ENCODE data around the gene PCLAF. TPM values are rescaled to one million over a fixed set of nuclear protein-coding genes. Genes with fewer than 3 reads are reported as not detected.
"Not testable (repeated sequence)": the region's sequence is repeated elsewhere in the genome, so short reads cannot be mapped to it uniquely, and the experiment has no call there.

PCLAF gene, protein sequence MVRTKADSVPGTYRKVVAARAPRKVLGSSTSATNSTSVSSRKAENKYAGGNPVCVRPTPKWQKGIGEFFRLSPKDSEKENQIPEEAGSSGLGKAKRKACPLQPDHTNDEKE
- total RNA-seq, result 1.8 TPM

DNA sequence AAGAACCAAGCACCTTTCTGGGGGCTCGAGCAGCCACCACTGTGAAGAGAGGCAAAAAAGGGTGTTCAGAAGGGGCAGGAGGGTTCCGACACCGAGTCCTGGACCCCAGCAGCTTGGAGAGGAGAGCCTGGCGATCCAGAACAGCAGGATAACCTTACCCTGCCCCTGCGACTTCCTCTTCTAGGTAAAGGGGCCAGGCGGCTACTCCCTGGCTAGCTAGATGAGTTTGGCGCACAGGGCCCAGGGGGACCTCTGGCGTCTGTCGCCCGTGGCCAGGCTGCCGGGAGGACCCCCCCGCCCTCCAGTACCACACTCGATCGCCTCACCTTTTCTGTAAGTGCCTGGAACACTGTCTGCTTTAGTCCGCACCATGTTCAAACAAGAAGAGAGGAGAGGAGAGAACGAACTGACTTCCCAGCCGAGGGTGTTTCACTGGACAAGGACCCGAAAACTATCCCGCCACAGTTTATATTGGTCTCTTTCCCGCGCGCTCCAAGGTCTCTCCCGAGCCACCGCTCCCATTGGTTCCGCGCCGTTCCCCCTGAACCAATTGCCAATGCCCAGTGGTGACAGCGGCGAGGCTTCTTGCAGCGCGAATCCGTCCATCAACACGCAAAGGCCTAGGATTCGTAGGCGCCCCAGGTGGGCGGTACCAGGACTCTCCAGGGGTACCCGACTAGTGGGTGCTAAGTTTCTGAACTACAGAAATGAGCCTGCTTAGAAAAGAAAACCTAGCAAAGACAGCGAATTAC lies at the start of gene PCLAF:
Gene PCLAF (minus strand): TSS at position 442 of the 752 bp plus-strand sequence. CDS start 70 bp downstream, at position 372.
- peak; percentile 94 for DNase-seq (ENCODE audit: low spot score)

DNA sequence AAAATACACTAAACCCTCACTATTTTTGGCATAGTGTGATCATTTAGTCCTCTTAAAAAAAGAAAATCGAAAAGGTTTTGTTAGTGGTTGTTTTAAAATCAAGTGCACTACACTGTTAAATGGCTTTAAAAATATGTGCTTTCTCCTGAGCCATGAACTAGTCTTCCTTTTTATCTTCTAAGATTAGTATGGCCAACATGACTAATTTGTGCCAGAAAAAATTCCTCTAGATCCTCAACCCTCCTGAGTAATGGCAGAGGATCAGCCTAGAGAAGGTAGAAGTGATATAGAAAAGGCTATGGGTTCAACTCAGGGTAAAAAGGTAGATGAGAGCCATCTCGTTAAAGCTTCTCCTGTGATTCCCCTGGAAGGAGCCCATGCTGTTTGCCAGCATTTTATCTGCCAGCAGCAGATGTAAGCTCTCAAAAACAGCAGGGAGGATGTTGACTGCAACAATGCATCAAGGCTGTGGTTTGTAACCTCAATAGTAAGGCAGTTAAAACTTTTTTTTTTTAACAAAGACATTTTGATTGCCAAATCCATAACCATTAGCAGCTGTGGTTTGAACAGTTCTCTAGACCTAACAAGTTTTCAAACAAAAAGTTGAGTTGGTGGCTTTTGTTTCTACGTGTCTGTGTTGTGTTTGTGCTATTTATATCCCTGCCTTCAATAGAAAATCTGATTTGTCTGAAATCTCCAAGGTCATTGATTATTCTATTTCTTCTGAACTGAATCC lies 48.9 kb upstream of the PCLAF start:
- no peak for DNase-seq (ENCODE audit: low spot score)

DNA sequence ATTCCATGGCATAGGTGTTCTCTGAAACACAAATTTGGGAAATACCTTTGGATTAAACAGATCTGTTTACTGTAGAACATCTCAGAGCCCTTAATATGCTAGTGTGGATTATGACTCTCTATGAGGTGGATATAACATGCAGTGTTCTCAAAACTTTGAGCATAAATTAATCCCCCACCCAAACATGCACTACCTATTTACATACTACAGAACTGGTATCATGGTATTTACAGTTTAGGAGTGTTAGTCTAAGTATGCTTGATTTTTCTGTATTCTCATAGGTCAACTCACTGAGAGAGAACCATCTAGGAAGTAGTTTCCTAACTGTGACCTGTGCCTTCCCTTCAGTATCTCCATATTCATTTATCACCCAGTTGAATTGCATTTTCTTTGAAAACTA lies 48.2 kb upstream of the PCLAF start:
- no peak for DNase-seq (ENCODE audit: low spot score)

DNA sequence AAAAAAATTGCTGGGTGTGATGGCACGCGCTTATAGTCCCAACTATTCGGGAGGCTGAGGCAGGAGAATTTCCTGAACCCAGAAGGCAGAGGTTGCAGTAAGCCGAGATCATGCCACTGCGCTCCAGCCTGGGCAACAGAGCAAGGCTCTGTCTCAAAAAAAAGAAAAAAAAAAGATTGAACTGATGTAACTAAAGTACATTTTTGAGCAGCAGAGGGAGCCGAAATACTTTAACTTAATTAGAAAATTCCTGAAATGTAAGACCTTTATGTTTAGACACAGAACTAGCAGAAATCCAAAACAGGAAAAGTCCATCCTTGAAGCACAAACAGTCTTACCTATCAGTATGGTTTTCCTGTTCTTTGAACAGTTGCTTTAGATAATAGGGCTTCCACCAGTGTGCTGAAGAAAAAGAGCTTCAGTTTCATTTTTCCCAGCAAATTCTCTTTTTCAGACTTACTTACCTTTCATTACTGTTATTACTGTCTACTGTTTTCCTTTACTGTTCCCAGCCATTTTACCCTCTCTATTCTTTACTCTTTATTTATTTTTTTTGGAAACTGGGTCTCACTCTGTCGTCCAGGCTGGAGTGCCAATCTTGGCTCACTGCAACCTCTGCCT lies 45.7 kb upstream of the PCLAF start:
- DNase-seq (ENCODE audit: low spot score), result no peak

DNA sequence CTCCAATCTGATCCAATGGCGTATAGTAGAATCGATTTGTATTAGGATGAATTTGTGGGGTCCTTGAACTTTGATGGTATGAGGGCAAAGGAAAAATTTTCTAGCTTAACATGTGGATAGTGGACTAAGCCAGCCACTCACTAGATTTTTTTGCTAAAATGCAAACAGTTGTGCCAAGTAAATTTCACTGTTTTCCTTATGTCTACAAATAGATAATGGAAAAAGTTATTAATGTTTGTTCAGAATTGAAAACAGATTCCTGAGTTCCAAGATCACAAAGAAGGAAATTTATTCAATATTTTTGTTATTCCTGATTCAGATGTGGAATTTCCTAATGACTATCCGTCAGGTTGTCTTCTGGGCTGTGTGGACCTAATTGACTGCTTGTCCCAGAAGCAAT lies 44.0 kb upstream of the PCLAF start:
- DNase-seq (ENCODE audit: low spot score), result no peak

DNA sequence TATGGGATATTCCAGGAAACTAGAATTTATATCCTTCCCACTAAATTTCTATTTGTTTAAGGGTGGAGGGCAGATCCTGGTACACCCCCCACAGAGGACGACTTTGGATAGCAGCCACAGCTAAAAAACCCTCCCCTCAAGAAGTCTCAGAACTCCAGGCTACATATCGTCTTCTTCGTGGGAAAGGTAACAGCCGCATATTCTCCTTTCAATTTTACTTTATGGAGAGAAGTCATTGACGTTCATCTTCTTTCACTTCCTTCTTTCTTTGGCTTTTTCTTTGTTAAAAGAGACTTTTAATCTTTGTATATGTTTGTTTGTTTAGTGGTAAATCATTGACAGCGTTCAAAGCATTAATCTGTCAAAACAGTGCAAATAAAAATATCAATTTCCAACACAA lies 42.7 kb upstream of the PCLAF start:
- no peak for DNase-seq (ENCODE audit: low spot score)

DNA sequence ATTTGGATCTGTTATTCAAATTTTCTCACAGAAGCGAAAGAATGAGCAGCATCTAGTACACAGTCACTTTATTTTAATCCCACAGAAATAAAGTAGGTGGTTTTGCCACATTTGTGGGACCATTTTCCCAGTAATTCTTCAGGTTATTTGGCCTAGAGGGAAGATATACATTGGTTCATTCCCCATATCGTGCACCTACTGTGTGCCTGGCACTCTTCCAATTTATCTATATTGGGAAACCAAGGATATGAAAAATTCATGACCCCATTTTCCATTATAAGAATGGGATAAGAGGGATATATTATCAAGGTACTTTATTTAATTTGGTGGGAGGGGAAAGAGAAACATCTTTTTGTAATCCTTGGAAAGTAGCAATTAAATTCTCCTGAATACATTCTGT lies 41.5 kb upstream of the PCLAF start:
- DNase-seq (ENCODE audit: low spot score), result no peak

DNA sequence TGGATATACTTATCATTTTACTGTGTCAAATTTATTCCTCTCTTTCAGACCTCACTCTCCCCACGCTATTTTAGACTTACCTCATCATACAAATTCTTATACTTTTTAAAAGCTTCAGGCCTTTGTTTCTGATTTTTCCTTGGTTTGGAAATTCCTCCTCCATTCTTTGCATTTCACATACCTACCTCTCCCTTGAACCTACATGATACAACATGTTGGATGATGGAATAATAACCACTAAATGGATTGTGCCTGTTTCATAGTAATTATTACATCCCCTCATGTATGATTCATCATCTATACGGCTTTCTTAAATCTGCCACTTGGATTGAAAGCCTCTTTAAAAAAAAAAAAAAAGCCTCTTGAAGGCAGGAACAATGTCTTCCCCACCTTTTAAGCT lies 31.0 kb upstream of the PCLAF start:
- DNase-seq (ENCODE audit: low spot score), result no peak

DNA sequence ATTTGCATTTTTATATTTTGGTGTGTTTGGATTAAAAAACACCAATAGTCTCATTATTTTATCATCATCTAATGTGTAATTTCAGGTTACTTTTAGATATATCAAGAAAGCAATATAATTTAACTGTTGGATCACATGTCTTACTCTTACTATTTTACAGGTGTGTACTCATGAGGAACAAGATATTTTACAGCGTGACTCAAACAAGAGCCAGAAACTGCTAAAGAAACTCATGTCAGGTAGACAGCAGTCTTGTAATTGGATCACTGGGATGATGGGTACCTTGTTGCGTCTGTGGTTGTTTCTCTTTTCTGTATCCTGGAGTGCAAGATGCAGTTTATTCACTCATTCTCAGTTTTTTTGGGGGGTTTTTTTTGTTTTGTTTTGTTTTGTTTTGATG lies 19.3 kb upstream of the PCLAF start:
- no peak for DNase-seq (ENCODE audit: low spot score)

DNA sequence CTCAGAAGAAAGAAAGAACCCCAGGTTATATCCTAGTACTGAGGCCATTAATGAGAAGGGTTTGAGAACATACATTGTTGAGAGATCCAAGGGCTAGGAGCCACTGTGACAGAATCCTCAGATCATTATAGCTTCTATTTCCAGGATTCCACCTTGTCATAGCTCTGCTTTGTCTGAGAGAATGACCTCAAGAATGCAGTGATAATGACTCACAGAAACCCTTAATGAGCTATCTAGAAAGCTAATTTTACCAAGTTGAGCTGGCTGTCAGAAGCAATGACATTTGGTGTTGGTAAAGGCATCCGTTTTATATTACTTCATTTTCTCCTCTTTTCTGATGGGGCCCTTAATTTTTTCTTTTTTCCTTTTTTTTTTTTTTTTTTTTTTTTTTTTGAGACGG lies 17.3 kb upstream of the PCLAF start:
- DNase-seq (ENCODE audit: low spot score), result no peak

DNA sequence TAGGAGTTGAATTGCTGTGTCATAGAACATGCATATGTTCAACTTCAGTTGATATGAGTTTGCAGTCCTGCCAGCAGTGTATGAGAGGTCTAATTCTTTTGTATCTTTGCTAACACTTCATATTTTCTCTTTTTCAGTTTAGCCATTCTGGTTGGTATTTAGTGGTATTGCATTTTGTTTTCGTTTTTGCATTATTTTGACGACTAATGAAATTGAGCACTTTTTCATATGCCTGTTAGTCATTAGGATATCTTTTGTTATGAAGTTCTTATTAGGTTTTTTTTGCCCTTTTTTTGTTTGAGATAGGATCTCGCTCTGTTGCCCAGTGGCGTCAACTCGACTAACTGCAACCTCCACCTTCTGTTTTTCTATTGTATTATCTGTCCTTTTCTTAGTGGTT lies 15.5 kb upstream of the PCLAF start:
- DNase-seq (ENCODE audit: low spot score), result no peak

DNA sequence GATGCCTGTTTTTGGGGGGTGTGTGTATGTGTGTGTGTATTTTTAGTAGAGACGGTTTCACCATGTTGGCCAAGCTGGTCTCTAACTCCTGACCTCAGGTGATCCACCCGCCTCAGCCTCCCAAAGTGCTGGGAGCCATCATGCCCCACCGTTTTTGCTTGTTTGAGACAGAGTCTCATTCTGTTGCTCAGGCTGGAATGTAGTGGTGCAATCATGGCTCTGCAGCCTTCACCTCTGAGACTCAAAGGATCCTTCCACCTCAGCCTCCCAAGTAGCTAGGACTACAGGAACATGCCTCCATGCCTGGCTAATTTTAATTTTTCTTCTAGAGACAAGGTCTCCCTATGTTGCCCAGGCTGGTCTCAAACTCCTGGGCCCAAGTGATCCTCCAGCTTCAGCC lies 11.2 kb upstream of the PCLAF start:
- DNase-seq (ENCODE audit: low spot score), result not testable (repeated sequence)

DNA sequence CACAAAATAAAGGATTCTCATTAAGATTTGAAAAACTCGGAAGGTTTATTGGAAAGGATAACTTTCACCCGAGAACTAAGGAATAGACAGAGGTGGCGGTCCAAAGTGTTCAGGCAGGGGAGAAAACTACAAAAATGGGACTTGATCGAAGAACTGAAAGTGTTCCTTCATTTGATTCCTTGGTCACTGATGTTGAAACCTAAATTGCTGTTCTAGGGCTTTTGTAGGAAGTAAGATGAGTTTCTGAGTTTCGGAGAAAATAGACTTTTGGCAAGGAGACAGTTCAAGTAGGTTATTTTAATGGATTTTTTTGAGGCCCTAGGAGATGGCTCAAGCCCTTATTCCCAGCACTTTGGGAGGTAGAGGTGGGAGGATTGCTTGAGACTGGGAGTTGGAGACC lies 7.8 kb upstream of the PCLAF start:
- DNase-seq (ENCODE audit: low spot score), result no peak

DNA sequence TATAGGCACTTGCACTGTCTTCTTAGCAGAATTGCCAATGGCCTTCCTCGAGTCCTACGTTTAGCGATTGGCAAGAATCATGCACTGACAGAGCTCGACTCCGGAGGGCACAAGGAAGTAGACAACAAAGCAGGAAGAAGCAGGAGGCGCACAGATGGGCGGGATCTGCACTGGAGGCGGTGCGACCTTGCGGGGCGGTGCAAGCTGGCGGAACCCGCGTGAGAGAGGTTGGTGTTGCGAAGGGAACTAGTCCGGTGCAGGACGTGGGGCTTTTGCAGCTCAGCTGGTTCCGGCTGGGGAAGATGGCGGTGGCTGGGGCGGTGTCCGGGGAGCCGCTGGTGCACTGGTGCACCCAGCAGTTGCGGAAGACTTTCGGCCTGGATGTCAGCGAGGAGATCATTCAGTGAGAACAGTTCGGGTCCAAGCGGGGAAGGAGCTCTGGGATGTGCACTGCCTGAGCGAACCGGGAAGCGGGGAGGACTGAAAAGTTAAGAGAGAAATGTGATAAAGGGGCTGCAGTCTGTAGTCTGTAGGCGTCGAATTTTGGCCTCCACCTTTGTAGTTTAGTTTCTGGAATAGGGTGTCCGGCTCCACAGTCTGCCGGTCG lies 6.4 kb upstream of the PCLAF start, which contains the start of gene TRIP4:
Gene TRIP4 (plus strand): TSS at position 275 of the 607 bp plus-strand sequence. CDS start 28 bp downstream, at position 303.
- DNase-seq (ENCODE audit: low spot score), result peak; percentile 97

DNA sequence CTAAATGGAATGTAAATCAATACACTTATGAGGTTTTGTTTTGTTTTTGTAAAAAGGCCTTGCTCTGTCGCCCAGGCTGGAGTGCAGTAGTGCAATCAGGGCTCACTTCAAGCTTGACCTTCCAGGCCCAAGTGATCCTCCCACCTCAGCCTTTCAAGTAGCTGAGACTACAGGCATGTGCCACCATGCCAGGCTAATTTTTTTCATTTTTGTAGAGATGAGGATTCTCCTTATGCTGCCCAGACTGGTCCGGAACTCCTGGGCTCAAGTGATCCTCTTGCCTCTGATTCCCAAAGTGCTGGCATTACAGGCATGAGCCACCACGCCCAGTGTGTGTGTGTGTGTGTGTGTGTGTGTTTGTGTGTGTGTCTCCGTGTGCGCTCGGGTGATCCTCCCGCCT lies 5.0 kb upstream of the PCLAF start:
- no peak for DNase-seq (ENCODE audit: low spot score)

DNA sequence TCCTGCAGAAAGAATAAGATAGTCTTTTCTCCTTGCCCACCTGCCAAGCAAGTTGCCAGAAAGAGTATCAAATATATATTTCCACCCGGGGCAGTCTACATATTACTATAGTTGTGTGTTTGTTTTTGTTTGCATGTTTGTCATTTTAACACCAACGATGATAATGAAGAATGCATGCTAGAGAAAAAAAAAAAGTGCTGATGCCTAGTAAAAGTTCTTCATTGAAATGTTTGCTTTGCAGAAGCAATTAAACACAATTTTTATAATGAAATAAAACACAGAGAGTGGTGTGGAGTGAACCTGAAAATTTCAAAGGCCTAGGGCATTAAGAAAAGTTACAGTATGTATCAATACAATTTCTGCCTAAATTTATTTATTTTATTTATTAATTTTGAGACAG lies 2.5 kb upstream of the PCLAF start:
- no peak for DNase-seq (ENCODE audit: low spot score)

DNA sequence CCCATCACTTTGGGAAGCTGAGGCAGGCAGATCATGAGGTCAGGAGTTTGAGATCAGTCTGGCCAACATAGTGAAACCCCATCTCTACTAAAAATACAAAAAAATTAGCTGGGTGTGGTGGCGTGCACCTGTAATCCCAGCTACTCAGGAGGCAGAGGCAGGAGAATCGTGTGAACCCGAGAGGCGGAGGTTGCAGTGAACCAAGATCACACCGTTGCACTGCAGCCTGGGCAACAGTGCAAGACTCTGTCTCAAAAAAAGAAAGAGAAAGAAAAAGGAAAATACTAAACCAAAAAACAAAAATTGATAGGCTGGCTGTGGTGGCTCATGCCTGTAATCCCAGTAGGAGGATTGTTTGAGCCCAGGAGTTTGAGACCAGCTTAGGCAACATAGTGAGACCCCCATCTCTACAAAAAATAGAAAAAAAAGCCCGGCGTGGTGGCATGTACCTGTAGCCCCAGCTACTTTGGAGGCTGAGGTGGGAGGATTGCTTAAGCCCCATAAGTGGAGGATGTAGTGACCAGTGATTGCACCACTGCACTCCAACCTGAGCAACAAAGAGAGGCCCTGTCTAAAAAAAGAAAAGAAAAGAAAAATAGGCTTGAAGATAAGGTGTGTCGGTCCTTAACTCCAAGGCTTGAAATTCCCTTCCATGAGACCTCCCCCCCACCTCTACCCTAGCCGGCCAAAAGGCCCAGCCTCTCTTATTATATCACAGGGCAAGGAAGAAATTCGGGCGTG lies 941 bp downstream of the PCLAF start:
- DNase-seq (ENCODE audit: low spot score), result not testable (repeated sequence)

DNA sequence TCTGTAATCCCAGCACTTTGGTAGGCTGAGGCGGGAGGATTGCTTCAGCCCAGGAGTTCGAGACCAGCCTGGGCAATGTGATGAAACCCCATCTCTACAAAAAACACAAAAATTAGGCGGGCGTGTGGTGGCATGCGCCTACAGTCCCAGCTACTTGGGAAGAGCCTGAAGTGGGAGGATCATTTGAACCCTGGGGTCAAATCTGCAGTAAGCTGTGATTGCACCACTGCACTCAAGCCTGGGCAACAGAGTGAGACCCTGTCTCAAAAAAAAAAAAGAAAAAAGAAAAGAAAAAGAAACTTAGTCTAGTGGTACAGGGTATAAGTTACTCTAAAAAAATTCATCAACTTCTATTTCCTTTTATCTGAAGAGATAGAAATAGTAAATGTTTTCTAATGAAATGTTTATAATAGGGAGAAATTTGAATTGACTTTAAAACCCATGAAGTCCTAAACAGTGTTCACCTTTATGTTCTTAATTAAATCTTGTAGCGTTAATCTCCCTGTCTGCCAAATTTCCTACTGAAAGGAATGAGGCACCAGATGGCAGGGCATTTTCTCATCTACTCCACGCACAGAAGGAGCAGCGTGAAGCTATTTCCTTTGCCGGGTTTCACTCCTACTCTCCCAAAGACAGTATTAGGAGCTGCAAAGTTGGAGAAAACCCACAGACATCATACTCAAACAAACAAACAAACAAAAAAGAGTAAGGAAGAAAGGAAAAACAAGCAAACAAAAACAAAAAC lies 1.9 kb downstream of the PCLAF start:
- no peak for DNase-seq (ENCODE audit: low spot score)

DNA sequence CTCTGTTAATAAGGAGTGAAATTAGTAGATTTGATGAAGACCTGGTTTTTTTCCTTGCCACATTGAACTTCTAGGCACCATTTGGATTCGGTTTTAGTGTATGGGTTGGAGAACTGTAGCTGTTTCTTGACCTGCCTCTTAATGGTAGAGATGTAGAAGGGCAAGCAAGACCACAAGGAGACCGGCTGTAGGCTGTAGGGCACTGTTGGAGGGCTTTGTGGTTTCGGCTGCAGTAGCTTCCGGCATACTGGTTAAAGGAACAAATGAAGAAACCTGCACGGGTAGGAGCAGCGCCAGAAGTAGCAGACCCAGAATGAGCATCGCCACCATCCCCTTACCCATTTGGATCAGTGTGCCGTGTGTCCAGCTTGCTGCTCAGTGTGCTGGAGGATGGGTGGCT lies 7.9 kb downstream of the PCLAF start:
- no peak for DNase-seq (ENCODE audit: low spot score)

DNA sequence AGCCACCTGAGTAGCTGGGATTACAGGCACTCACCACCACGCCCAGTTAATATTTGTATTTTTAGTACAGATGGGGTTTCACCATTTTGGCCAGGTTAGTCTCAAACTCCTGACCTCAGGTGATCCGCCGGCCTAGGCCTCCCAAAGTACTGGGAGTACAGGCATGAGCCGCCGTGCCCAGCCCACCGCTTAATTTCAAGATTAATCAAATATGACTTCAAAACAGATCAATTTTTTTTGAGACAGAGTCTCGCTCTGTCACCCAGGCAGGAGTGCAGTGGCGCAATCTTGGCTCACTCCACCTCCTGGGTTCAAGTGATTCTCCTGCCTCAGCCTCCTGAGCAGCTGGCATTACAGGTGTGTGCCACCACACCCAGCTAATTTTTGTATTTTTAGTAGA lies 9.9 kb downstream of the PCLAF start:
- DNase-seq (ENCODE audit: low spot score), result not testable (repeated sequence)
